ENCODE data around the gene TENM4. TPM values are rescaled to one million over a fixed set of nuclear protein-coding genes. Genes with fewer than 3 reads are reported as not detected.

Gene TENM4
- total RNA-seq, 2 experiments from 2014 or later = not detected

DNA sequence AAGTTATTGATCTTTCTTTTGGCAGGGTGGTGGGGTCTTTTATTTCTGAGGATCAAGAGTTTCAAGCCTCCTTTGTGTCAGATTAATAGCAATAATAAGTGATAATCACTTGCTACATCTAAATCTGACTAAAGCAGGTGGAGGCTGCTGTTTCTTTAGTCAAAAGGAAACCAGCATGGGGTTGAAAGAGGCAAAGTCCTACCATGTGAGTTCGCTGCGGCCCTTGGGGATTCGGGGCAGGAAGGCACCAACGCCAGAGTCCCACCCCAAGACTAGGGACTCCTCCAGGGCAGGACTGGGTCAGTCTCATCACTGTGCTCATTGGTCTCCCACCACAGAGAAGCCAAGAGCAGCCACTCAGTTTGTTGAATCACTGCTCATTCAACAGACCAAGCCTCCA, 73.0 kb downstream of the TENM4 start:
- peaks cover 5% of the 10 kb centered on the region for H3K27me3 Mint-ChIP-seq
- no peaks in the 10 kb centered on the region for H3K36me3 Mint-ChIP-seq (ENCODE audit: low read depth)
- intact Hi-C loops (cut with micrococcal nuclease) = no loop called here
- ATAC-seq = no peak
- no peak overlapping the region for H3K27ac Mint-ChIP-seq
- DNase-seq = no peak
- ChIA-PET POLR2A (no interaction called here), CTCF (no interaction called here)
- H3K9me3 Mint-ChIP-seq = no peaks in the 10 kb centered on the region
- no peaks in the 10 kb centered on the region for H3K4me1 Mint-ChIP-seq (ENCODE audit: low read depth)
- H3K4me3 Mint-ChIP-seq = no peak overlapping the region
- TF ChIP-seq, protein P1, sequence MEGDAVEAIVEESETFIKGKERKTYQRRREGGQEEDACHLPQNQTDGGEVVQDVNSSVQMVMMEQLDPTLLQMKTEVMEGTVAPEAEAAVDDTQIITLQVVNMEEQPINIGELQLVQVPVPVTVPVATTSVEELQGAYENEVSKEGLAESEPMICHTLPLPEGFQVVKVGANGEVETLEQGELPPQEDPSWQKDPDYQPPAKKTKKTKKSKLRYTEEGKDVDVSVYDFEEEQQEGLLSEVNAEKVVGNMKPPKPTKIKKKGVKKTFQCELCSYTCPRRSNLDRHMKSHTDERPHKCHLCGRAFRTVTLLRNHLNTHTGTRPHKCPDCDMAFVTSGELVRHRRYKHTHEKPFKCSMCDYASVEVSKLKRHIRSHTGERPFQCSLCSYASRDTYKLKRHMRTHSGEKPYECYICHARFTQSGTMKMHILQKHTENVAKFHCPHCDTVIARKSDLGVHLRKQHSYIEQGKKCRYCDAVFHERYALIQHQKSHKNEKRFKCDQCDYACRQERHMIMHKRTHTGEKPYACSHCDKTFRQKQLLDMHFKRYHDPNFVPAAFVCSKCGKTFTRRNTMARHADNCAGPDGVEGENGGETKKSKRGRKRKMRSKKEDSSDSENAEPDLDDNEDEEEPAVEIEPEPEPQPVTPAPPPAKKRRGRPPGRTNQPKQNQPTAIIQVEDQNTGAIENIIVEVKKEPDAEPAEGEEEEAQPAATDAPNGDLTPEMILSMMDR (IDR thresholded peaks at IDR 0.05) = no peak

DNA sequence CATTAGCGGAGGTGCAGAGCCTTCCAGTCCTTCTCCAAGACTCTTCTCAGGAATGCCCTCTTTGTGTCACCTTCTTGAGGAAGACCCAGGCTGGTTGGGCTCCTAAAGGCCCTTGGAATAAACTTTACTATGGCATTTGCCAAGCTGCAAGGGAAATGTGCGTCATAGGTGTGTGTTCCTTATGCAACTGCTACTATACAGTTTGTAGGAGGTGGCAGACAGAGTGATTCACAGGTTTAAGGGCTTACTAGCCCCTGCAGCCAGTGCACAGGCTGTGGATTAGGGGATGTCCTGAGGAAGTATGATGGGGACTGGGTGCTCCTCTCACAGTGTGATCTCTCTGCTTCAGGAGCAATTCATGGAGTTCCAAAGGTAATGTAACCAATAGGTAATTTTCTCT, 74.6 kb downstream of the TENM4 start:
- no peak for DNase-seq
- H3K27me3 Mint-ChIP-seq = peaks cover 5% of the 10 kb centered on the region
- no peaks in the 10 kb centered on the region for H3K36me3 Mint-ChIP-seq (ENCODE audit: low read depth)
- no peaks in the 10 kb centered on the region for H3K4me1 Mint-ChIP-seq (ENCODE audit: low read depth)
- no peaks in the 10 kb centered on the region for H3K9me3 Mint-ChIP-seq
- H3K27ac Mint-ChIP-seq = no peak overlapping the region
- ChIA-PET CTCF (no interaction called here), POLR2A (no interaction called here)
- TF ChIP-seq, protein P1 (IDR thresholded peaks at IDR 0.05) = no peak
- intact Hi-C loops (cut with micrococcal nuclease) = no loop called here
- H3K4me3 Mint-ChIP-seq = no peak overlapping the region
- no peak for ATAC-seq

DNA sequence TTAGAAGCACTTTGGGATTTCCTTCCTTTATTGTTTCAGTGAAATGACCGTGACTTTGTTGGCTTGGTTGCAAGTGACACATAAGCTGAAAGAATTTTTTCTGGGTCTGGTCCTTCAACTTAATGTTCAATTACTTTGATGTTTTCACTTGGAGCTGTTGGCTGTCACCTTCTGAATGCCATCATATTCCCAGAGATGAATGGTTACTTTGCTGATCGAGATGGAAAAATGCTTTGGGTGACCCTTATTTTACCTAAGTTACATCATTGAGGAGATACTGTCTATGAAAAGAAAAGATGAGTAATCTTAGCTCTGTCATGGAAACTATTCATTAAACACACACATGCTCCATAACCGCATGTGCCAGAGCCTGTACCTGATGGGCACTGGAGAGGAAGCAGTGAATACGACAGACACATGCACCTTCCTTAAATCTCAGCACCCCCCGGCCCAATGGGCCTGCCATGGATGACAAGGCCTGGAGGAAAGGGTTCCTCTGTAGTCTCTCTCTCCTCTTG, 76.9 kb downstream of the TENM4 start:
- H3K4me1 Mint-ChIP-seq (ENCODE audit: low read depth) = no peaks in the 10 kb centered on the region
- no peaks in the 10 kb centered on the region for H3K9me3 Mint-ChIP-seq
- no peak for DNase-seq
- H3K27ac Mint-ChIP-seq = no peak overlapping the region
- no peak overlapping the region for H3K4me3 Mint-ChIP-seq
- no peaks in the 10 kb centered on the region for H3K36me3 Mint-ChIP-seq (ENCODE audit: low read depth)
- H3K27me3 Mint-ChIP-seq = peaks cover 2% of the 10 kb centered on the region
- intact Hi-C loops (cut with micrococcal nuclease) = no loop called here
- TF ChIP-seq, protein P1 (IDR thresholded peaks at IDR 0.05) = no peak
- ChIA-PET POLR2A (no interaction called here), CTCF (no interaction called here)
- no peak for ATAC-seq

DNA sequence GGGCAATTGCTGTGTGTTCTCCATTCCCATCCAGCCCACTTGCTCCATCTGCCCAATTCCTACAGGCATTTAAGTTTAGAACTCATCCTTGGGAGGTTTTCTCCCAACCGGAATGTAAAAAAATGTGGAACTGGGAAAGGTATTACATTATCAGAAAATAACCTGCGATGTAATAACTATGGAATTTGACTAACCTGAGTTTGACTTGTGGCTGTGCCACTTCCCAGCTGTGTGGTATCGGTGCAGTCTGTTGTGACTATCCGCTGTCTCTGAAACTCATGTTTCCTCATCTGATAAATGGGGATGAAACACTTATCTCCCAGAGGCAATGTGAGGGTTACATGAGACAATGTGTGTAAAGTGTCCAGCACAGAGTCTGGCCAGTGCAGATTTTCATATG, 77.6 kb downstream of the TENM4 start:
- ChIA-PET CTCF (no interaction called here), POLR2A (no interaction called here)
- DNase-seq (no peak), ATAC-seq (no peak)
- Mint-ChIP-seq H3K4me3 (no peak overlapping the region), H3K27ac (no peak overlapping the region), H3K36me3 (ENCODE audit: low read depth) (no peaks in the 10 kb centered on the region), H3K9me3 (no peaks in the 10 kb centered on the region), H3K27me3 (peaks cover 2% of the 10 kb centered on the region), H3K4me1 (ENCODE audit: low read depth) (no peaks in the 10 kb centered on the region)
- TF ChIP-seq, protein P1 (IDR thresholded peaks at IDR 0.05) = no peak
- intact Hi-C loops (cut with micrococcal nuclease) = no loop called here

DNA sequence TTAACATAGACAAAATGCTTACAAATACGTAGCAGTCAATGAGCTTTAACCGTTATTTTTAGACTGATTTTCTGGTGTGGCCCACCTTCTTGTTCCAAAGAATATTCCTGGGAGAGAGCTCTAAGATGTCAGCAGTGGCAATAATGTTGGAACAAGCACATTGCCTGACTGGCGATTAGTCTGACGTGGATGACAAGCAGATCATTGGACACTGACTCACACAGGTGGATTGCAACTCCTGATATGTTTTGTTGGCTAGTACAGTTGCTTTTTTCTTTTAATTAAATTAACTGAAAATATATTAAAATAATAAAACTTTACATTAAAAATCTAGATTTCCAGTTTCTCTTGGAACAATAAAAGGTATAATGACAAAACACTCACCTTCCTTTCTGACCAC, 78.0 kb downstream of the TENM4 start:
- Mint-ChIP-seq H3K9me3 (no peaks in the 10 kb centered on the region), H3K27ac (no peak overlapping the region), H3K4me1 (ENCODE audit: low read depth) (no peaks in the 10 kb centered on the region), H3K4me3 (no peak overlapping the region), H3K36me3 (ENCODE audit: low read depth) (no peaks in the 10 kb centered on the region), H3K27me3 (peaks cover 2% of the 10 kb centered on the region)
- ChIA-PET POLR2A (no interaction called here), CTCF (no interaction called here)
- intact Hi-C loops (cut with micrococcal nuclease) = no loop called here
- DNase-seq (no peak), ATAC-seq (no peak)
- TF ChIP-seq, protein P1 (IDR thresholded peaks at IDR 0.05) = no peak

Data from activated CD8-positive, alpha-beta T cell treated with anti-CD3 and anti-CD28 coated beads for 36 hours (primary cell).